Measurements from ENCODE around the gene SNTG2. TPM values are rescaled to one million over a fixed set of nuclear protein-coding genes. Genes with fewer than 3 reads are reported as not detected.

The SNTG2 gene
- polyA plus RNA-seq, 1 experiment, result 0.31 TPM

- POLR2A ChIA-PET, result no interaction called here
- Histone ChIP-seq H3K4me3 (ENCODE audit: low read depth, low read length) (no peak overlapping the region), H3K27me3 (ENCODE audit: control insufficient read depth, insufficient read depth, low read length) (no peaks in the 10 kb centered on the region), H3K36me3 (ENCODE audit: control insufficient read depth, insufficient read depth, low read length) (no peaks in the 10 kb centered on the region)
- no peak for DNase-seq (ENCODE audit: low read depth)
- TF ChIP-seq CTCF (IDR thresholded peaks at IDR 0.05; ENCODE audit: insufficient read depth, low read depth, low read length), result no peak
- CTCF ChIA-PET, result no interaction called here
Observed at GRCh38 chr2:1405124-1405523, 454.5 kb downstream of the SNTG2 start.

- no peak for DNase-seq (ENCODE audit: low read depth)
- Histone ChIP-seq H3K36me3 (ENCODE audit: control insufficient read depth, insufficient read depth, low read length) (no peaks in the 10 kb centered on the region), H3K4me3 (ENCODE audit: low read depth, low read length) (no peak overlapping the region), H3K27me3 (ENCODE audit: control insufficient read depth, insufficient read depth, low read length) (no peaks in the 10 kb centered on the region)
- TF ChIP-seq CTCF (IDR thresholded peaks at IDR 0.05; ENCODE audit: insufficient read depth, low read depth, low read length), result no peak
- ChIA-PET POLR2A (no interaction called here), CTCF (no interaction called here)
Observed at GRCh38 chr2:1405967-1406366, 455.3 kb downstream of the SNTG2 start.

- ChIA-PET CTCF (no interaction called here), POLR2A (no interaction called here)
- DNase-seq (ENCODE audit: low read depth), result no peak
- H3K27me3 ChIP-seq (ENCODE audit: control insufficient read depth, insufficient read depth, low read length), result no peaks in the 10 kb centered on the region
- H3K4me3 ChIP-seq (ENCODE audit: low read depth, low read length), result no peak overlapping the region
- no peaks in the 10 kb centered on the region for H3K36me3 ChIP-seq (ENCODE audit: control insufficient read depth, insufficient read depth, low read length)
- TF ChIP-seq CTCF (IDR thresholded peaks at IDR 0.05; ENCODE audit: insufficient read depth, low read depth, low read length), result no peak
Observed at GRCh38 chr2:1406434-1406833, 455.8 kb downstream of the SNTG2 start.

- Histone ChIP-seq H3K4me3 (ENCODE audit: low read depth, low read length) (no peak overlapping the region), H3K27me3 (ENCODE audit: control insufficient read depth, insufficient read depth, low read length) (no peaks in the 10 kb centered on the region), H3K36me3 (ENCODE audit: control insufficient read depth, insufficient read depth, low read length) (no peaks in the 10 kb centered on the region)
- TF ChIP-seq CTCF (IDR thresholded peaks at IDR 0.05; ENCODE audit: insufficient read depth, low read depth, low read length), result no peak
- DNase-seq (ENCODE audit: low read depth), result no peak
- ChIA-PET POLR2A (no interaction called here), CTCF (no interaction called here)
Observed at GRCh38 chr2:1407950-1408675, 457.5 kb downstream of the SNTG2 start.

GRCh38 chr2:1413156-1413710 lies 462.6 kb downstream of the SNTG2 start, which contains the start of gene TPO:
Gene TPO, plus strand, starts transcription at chr2:1413463. Its CDS starts 946 bp downstream, at chr2:1414409.
- no peak for DNase-seq (ENCODE audit: low read depth)
- CTCF ChIA-PET, result no interaction called here
- TF ChIP-seq CTCF (IDR thresholded peaks at IDR 0.05; ENCODE audit: insufficient read depth, low read depth, low read length), result no peak
- Histone ChIP-seq H3K27me3 (ENCODE audit: control insufficient read depth, insufficient read depth, low read length) (no peaks in the 10 kb centered on the region), H3K4me3 (ENCODE audit: low read depth, low read length) (no peak within 1 kb of the TSS), H3K36me3 (ENCODE audit: control insufficient read depth, insufficient read depth, low read length) (no peaks in the 10 kb centered on the region)
- POLR2A ChIA-PET, result no interaction called here

All from BJ (cell line).